ACC112 (cell line): Measurements from ENCODE around the gene DAPK2.

Experiments
- H2AFZ ChIP-seq: fragments of 200-600 bp; sonication (generic); one replicate; pipeline ENCODE4 v1.6.0; 2017; ENCODE audit warnings: antibody characterized with exemption, low read length; ENCODE audit not compliant: unreplicated experiment
- H3K27ac ChIP-seq: fragments of 200-600 bp; sonication (generic); 2 replicates; pipeline ENCODE4 v1.5.1; 2014; ENCODE audit warnings: low read depth, mild to moderate bottlenecking, antibody characterized with exemption, low read length, moderate library complexity
- H3K27me3 ChIP-seq: fragments of 200-600 bp; sonication (generic); 2 replicates; pipeline ENCODE4 v1.6.1; 2014; ENCODE audit warnings: mild to moderate bottlenecking, antibody characterized with exemption, low read length, moderate library complexity, mixed read lengths; ENCODE audit not compliant: insufficient read depth
- H3K36me3 ChIP-seq: fragments of 200-600 bp; sonication (generic); 2 replicates; pipeline ENCODE4 v1.6.1; 2016; ENCODE audit warnings: mild to moderate bottlenecking, antibody characterized with exemption, low read length, moderate library complexity, mixed read lengths; ENCODE audit not compliant: insufficient read depth
- H3K4me1 ChIP-seq: fragments of 200-600 bp; sonication (generic); one replicate; pipeline ENCODE4 v1.6.1; 2016; ENCODE audit warnings: low read length, mixed read lengths; ENCODE audit not compliant: insufficient read depth, unreplicated experiment, control insufficient read depth
- H3K4me3 ChIP-seq: fragments of 200-600 bp; sonication (generic); 2 replicates; pipeline ENCODE4 v1.5.1; 2014; ENCODE audit warnings: mild to moderate bottlenecking, low read depth, low read length
- H3K79me2 ChIP-seq: fragments of 200-600 bp; sonication (generic); one replicate; pipeline ENCODE4 v1.6.0; 2016; ENCODE audit warnings: low read length; ENCODE audit not compliant: control insufficient read depth, unreplicated experiment, insufficient read depth

Gene DAPK2

DNA sequence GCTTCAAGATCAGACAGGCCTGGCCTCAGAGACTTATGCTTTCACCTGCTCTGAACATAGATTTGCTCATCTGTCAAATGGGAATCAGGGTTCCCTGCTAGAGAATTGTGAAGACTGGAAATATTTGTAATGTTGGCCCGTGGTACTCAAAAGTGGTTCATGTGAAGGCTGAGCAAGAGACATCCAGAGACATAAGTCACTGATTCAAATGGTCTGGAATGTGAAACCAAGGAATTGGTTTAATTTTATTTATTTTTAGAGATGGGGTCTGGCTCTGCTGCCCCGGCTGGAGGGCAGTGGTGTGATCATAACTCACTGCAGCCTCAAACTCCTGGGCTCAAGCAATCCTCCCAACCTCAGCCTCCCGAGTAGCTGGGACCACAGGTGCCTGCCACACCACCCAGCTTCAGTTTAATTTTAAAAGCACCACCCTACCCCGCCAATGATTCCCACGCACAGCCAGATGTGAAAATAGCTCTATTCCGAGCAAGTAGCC is 60.1 kb downstream of the DAPK2 start:
- H2AFZ ChIP-seq, result no peak overlapping the region
- no peaks in the 10 kb centered on the region for H3K27me3 ChIP-seq
- H3K4me1 ChIP-seq, result no peaks in the 10 kb centered on the region
- H3K27ac ChIP-seq, result no peak overlapping the region
- no peak overlapping the region for H3K4me3 ChIP-seq
- H3K36me3 ChIP-seq, result no peaks in the 10 kb centered on the region
- no peaks in the 10 kb centered on the region for H3K79me2 ChIP-seq

DNA sequence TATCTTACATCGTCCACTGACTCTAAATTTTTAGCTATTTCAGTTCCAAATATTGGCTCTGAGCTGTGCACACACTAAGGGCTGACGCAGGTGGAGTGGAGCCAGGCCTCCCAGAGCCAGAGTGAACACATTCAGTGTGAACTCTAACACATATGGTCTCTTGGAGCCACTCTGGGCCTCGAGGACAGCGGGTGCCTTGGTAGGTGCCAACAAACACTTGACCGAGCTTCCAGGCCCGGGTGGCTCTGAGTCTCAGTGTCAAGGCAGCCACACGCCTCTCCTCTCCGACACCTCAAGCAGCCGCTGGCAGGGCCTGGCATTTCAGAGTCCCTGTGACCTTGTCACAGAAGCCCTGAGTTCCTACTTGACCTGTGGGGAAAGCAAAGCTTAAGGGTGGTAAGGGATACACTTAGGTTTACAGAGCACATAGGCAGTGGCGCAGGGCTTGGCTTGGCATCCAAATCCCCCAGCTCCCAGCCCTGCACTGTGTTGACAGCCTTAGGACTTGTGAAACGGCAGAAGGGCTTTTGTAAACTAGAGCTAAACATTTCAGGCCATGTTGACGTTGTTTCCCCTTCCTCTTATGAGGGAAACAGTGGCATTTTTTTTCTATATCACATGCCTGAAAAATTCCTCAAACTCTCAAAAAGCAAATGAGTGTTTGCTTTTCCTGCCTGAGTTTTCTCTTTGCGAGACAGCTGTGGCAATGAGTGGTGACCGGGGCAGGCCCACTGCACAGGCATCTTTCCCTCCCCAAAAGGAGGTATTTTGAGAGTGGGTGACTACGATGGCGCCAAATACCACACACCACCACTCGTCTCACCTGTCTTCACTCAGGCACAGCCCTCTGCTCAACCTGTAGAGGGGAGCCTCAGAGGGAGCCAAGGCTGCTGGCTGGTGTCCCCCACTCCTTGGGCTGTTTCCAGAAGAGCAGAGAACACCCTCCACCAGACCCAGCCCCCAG is 60.8 kb downstream of the DAPK2 start:
- Histone ChIP-seq H3K79me2 (no peaks in the 10 kb centered on the region), H3K4me1 (no peaks in the 10 kb centered on the region), H3K27me3 (no peaks in the 10 kb centered on the region), H3K4me3 (no peak overlapping the region), H2AFZ (no peak overlapping the region), H3K27ac (no peak overlapping the region), H3K36me3 (no peaks in the 10 kb centered on the region)

DNA sequence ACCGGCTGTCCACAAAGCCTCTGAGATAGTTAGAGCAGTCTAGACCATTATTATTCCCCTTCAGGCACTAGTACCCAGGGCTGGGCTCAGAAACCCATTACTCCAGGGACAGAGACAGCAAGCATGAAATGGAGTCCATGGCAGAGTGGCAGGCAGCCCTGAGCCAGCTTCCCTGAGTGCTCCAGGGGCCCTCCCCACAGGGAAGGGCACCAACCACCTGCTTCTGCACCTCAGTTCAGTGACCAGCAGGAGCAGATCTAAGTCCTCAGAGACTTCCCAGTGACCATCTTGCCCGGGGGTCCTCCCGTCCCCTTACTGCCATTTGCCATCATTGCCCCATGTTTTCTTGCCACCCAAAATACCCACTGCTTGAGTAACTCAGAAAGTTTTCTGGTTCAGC is 62.0 kb downstream of the DAPK2 start:
- Histone ChIP-seq H2AFZ (no peak overlapping the region), H3K4me1 (no peaks in the 10 kb centered on the region), H3K27ac (no peak overlapping the region), H3K79me2 (no peaks in the 10 kb centered on the region), H3K36me3 (no peaks in the 10 kb centered on the region), H3K27me3 (no peaks in the 10 kb centered on the region), H3K4me3 (no peak overlapping the region)

DNA sequence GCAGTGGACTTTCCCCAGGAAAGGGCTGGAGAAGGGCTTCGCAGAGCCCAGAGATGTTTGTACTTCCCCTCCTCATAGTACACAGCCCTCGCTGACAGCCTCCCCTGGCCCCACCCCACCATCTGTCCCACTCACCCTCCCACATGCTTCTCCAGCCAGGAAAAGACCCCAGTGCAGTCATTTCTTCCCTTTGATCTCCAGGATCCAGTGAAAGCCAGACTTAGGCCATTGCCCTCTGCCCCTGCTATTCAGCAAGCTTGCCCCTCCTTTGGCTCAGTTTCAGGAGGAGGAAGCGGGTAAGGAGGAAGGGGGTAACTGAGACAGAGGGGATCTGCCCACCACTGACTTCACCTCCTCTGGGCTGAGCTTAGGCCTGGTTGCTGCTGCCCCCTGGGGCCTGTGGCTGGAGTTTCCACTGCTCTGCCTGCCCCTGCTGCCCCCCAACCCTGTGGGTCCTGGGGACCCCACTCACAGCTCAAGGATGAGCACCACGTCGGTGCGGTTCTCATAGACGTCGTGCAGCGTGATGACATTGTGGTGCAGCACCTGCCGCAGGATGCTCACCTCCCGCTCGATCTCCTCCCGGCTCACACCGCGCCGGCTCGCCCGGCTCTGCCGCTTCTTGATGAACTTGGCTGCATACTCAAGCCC is 63.1 kb downstream of the DAPK2 start:
- no peaks in the 10 kb centered on the region for H3K4me1 ChIP-seq
- H2AFZ ChIP-seq, result no peak overlapping the region

DNA sequence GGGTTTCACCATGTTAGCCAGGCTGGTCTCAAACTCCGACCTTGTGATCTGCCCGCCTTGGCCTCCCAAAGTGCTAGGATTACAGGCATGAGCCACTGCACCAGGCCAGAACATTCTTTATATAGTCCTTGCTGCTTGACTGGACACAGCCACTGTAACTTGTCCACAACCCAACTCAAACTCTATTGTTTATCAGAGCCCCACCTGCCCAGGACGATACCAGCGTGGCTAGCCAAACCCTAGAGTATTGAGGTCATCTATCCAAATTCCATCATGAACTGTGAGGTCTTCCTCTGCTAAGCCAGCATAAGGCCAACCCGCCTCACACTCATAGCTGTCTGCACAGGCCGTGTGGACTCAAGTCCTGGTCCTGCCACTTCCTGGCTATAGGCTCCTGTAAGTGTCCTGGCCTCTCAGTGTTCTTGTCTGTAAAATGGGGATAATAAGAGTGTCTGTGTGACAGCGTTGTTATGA is 63.9 kb downstream of the DAPK2 start:
- Histone ChIP-seq H3K4me1 (no peaks in the 10 kb centered on the region), H3K79me2 (no peaks in the 10 kb centered on the region), H2AFZ (no peak overlapping the region), H3K4me3 (no peak overlapping the region), H3K27me3 (no peaks in the 10 kb centered on the region), H3K27ac (no peak overlapping the region), H3K36me3 (no peaks in the 10 kb centered on the region)

More for the DNA sequence above, 63.1 kb downstream of the DAPK2 start:
- Histone ChIP-seq H3K27me3 (no peaks in the 10 kb centered on the region), H3K36me3 (no peaks in the 10 kb centered on the region), H3K27ac (no peak overlapping the region), H3K79me2 (no peaks in the 10 kb centered on the region), H3K4me3 (no peak overlapping the region)

DNA sequence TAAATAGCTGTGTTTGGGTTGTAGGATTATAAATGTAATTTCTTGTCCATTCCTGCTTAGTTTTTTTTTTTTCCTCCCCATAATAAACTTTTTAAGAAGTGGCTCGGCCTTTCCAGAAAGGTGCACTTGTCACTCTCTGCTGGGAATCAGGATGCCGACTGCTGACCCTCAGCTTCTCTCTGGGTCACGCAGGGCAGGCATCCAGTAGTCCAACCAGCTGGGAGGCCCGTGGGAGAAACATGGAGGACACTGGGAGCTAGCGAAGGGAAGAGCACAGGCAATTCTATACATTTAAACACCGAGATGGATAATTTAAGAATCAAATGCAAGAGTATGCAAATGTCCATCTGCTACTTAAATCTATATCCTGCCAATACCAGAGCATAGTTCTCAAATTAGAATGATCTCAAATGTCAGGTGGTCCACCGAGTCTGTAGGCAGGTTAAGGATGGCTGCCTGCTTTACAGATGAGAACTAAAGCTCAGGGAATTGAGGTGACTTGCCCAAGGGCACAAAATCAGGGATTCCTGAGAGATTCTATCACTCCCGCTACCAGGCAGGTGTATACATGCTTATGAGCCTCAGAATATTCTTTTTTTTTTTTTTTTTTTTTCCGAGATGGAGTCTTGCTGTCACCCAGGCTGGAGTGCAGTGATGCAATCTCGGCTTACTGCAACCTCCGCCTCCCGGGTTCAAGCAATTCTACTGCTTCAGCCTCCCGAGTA is 64.5 kb downstream of the DAPK2 start:
- no peaks in the 10 kb centered on the region for H3K4me1 ChIP-seq
- H3K4me3 ChIP-seq, result no peak overlapping the region
- H3K36me3 ChIP-seq, result no peaks in the 10 kb centered on the region
- H3K27me3 ChIP-seq, result no peaks in the 10 kb centered on the region
- H3K79me2 ChIP-seq, result no peaks in the 10 kb centered on the region
- no peak overlapping the region for H3K27ac ChIP-seq
- H2AFZ ChIP-seq, result no peak overlapping the region

DNA sequence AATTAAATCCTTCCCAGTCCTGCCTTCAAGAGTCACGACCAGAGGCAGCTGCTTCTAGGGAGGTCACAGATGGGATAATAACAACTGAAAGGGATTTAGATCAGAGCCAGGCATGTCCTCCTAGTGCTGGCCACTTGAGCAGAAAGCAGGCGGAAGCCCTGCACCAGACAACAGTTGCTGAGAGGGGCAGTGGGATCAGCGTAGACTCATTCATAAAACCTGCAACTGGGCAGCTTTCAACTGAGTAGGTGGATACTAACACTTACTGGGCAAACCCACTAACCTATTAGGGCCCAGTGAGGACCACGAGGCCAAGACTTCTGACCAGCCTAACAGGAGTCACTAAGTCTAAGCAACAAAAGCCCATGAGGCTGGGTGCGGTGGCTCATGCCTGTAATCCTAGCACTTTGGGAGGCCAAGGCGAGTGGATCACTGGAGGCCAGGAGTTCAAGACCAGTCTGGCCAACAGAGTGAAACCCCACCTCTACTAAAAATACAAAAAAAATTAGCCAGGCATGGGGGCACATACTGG is 67.0 kb downstream of the DAPK2 start:
- Histone ChIP-seq H3K27me3 (no peaks in the 10 kb centered on the region), H3K79me2 (no peaks in the 10 kb centered on the region), H3K27ac (no peak overlapping the region), H3K4me3 (no peak overlapping the region), H3K4me1 (no peaks in the 10 kb centered on the region), H3K36me3 (no peaks in the 10 kb centered on the region), H2AFZ (no peak overlapping the region)

DNA sequence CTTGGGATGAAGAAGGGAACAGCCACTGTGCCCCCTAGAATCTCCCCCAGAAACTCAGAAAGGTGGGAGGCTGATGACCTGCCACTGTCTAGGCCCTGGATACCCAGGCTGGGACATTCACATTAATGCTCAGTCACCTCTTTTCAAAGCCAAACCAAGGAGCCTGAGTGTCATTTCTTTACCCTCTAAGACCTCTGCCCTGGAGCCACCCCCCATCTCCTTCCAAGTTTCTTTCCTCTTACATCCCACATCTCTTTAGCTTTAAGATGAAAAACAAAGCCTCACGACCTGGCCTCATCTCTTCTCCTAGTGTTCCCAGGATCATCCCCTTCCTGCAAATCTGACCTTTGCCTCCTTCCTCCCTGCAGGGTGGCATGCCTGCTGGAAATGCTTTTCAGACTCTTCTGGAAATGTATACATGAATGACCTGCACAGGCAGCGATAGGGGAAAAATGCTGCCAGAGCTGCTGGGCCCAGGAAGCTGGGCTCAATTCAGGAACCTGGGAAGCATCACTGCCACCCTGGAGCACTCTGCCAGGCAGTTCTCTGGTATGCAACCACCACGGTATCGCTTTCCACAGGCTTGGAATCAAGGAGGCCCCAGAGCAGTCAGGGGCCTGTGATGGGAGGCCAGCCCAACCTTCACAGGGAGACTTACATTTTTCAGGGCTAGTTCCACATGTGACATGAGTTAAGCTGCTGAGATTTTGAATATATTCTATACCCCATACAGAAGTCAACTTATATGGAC is 67.6 kb downstream of the DAPK2 start:
- Histone ChIP-seq H3K27ac (no peak overlapping the region), H3K27me3 (no peaks in the 10 kb centered on the region), H3K36me3 (no peaks in the 10 kb centered on the region), H3K79me2 (no peaks in the 10 kb centered on the region), H3K4me1 (no peaks in the 10 kb centered on the region), H3K4me3 (no peak overlapping the region), H2AFZ (no peak overlapping the region)

DNA sequence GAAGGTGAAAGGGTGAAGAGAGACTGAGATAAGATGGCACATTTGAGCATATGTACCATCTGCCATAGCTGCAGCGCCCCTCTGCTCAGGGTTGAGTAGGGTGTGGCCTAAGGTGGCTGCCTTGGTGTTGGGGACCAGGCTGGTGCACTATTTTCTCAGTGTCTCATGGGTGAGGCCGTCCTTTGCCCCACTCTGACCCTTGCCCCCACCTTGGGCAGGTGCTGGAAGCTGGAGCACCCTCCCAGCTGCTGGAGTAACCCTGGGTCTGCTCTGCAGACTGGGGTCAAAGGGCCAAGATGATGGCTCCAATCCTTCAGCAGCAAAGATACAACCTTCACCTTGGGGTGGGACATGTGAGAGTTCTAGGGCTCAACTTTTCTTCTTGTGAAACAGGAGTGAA is 69.2 kb downstream of the DAPK2 start:
- Histone ChIP-seq H3K36me3 (no peaks in the 10 kb centered on the region), H3K27ac (no peak overlapping the region), H3K4me3 (no peak overlapping the region), H3K27me3 (no peaks in the 10 kb centered on the region), H2AFZ (no peak overlapping the region), H3K4me1 (no peaks in the 10 kb centered on the region), H3K79me2 (no peaks in the 10 kb centered on the region)

DNA sequence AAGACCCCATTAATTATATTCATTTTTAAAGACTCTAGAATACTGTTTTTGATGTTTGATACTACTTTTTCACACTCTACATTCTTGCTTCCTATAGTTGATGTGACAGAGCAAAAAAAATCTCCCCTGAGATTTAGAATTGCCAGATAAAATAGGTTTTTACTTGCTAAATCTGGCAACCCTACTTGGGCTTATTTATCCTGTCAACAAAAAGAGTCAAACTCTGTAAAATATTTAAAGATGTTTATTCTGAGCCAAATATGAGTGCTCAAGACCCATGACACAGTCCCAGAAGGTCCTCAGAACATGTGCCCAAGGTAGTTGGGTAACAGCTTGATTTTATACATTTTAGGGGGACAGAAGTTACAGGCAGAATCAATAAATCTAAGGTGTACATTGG is 72.3 kb downstream of the DAPK2 start:
- H3K36me3 ChIP-seq, result no peaks in the 10 kb centered on the region
- H3K4me1 ChIP-seq, result no peaks in the 10 kb centered on the region
- H3K27ac ChIP-seq, result no peak overlapping the region
- no peak overlapping the region for H3K4me3 ChIP-seq
- H3K27me3 ChIP-seq, result no peaks in the 10 kb centered on the region
- H2AFZ ChIP-seq, result no peak overlapping the region
- no peaks in the 10 kb centered on the region for H3K79me2 ChIP-seq
